ENCODE data around the gene LARGE1. TPM values are rescaled to one million over a fixed set of nuclear protein-coding genes. Genes with fewer than 3 reads are reported as not detected.

Gene LARGE1
- total RNA-seq, 1 donor from 2014 or later, result 81.2 TPM

- no peak for DNase-seq
- Mint-ChIP-seq H3K27ac (ENCODE audit: unreplicated experiment) (no peak overlapping the region), H3K27me3 (ENCODE audit: unreplicated experiment) (peaks cover 1% of the 10 kb centered on the region), H3K4me1 (ENCODE audit: low read depth, unreplicated experiment) (peaks cover 8% of the 10 kb centered on the region), H3K36me3 (ENCODE audit: unreplicated experiment) (no peaks in the 10 kb centered on the region), H3K4me3 (ENCODE audit: unreplicated experiment) (no peak overlapping the region), H3K9me3 (ENCODE audit: unreplicated experiment) (peaks cover 3% of the 10 kb centered on the region)
- TF ChIP-seq, protein P1, sequence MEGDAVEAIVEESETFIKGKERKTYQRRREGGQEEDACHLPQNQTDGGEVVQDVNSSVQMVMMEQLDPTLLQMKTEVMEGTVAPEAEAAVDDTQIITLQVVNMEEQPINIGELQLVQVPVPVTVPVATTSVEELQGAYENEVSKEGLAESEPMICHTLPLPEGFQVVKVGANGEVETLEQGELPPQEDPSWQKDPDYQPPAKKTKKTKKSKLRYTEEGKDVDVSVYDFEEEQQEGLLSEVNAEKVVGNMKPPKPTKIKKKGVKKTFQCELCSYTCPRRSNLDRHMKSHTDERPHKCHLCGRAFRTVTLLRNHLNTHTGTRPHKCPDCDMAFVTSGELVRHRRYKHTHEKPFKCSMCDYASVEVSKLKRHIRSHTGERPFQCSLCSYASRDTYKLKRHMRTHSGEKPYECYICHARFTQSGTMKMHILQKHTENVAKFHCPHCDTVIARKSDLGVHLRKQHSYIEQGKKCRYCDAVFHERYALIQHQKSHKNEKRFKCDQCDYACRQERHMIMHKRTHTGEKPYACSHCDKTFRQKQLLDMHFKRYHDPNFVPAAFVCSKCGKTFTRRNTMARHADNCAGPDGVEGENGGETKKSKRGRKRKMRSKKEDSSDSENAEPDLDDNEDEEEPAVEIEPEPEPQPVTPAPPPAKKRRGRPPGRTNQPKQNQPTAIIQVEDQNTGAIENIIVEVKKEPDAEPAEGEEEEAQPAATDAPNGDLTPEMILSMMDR (IDR thresholded peaks at IDR 0.05; ENCODE audit: partially characterized antibody, unreplicated experiment), result no peak
Observed at GRCh38 chr22:33909075-33909458, 11.2 kb downstream of the LARGE1 start.

DNA sequence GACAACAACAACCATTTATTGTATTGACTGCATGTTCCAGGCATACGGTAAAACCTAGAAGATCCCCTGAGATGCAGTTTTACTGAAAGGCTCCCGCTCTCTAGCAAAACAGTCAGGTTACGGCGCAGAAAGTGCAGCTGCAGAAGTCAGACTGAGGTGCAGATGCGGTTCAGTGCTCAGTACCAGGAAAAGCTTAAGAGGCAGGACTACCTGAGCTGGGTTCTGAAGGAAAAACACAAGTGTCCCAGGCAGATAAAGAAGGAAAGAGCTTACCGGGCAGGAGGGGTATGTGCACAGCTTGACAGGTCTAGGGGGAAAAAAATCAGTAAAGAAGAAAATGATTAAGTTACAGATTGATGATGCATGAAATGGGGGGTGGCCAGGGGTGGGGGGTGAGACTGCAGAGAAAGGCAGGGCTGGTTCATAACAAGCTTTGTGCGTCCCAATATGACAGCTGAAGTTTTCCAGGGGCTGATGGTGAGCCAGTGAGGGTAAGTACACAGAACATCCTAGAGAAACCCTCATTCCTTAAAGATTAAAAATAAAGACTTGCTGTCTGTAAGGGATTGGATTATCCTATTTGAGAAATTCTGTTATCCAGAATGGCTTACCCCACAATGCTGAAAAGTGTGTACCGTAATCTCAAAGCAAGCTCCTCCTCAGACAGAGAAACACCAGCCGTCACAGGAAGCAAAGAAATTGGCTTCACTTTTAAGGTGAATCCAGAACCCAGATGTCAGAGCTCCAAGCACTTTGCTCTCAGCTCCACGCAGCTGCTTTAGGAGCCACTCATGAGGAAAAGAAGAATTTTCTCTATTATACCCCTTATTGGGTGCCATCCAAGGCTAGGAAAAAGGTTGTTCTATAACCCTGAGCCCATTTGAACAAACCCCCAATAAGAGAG, 11.9 kb downstream of the LARGE1 start:
- Mint-ChIP-seq H3K27me3 (ENCODE audit: unreplicated experiment) (peaks cover 1% of the 10 kb centered on the region), H3K9me3 (ENCODE audit: unreplicated experiment) (peaks cover 3% of the 10 kb centered on the region), H3K4me3 (ENCODE audit: unreplicated experiment) (no peak overlapping the region), H3K27ac (ENCODE audit: unreplicated experiment) (no peak overlapping the region), H3K36me3 (ENCODE audit: unreplicated experiment) (no peaks in the 10 kb centered on the region), H3K4me1 (ENCODE audit: low read depth, unreplicated experiment) (peaks cover 6% of the 10 kb centered on the region)
- DNase-seq, result no peak
- TF ChIP-seq, protein P1 (IDR thresholded peaks at IDR 0.05; ENCODE audit: partially characterized antibody, unreplicated experiment), result no peak

GRCh38 chr22:33906954-33907353, 13.3 kb downstream of the LARGE1 start:
- TF ChIP-seq, protein P1 (IDR thresholded peaks at IDR 0.05; ENCODE audit: partially characterized antibody, unreplicated experiment), result no peak
- H3K27me3 Mint-ChIP-seq (ENCODE audit: unreplicated experiment), result peaks cover 1% of the 10 kb centered on the region
- no peak overlapping the region for H3K27ac Mint-ChIP-seq (ENCODE audit: unreplicated experiment)
- no peaks in the 10 kb centered on the region for H3K36me3 Mint-ChIP-seq (ENCODE audit: unreplicated experiment)
- no peak for DNase-seq
- peaks cover 9% of the 10 kb centered on the region for H3K4me1 Mint-ChIP-seq (ENCODE audit: low read depth, unreplicated experiment)
- H3K4me3 Mint-ChIP-seq (ENCODE audit: unreplicated experiment), result no peak overlapping the region
- H3K9me3 Mint-ChIP-seq (ENCODE audit: unreplicated experiment), result peaks cover 2% of the 10 kb centered on the region

GRCh38 chr22:33906475-33906874, 13.8 kb downstream of the LARGE1 start:
- Mint-ChIP-seq H3K27ac (ENCODE audit: unreplicated experiment) (no peak overlapping the region), H3K27me3 (ENCODE audit: unreplicated experiment) (peaks cover 1% of the 10 kb centered on the region), H3K9me3 (ENCODE audit: unreplicated experiment) (peaks cover 2% of the 10 kb centered on the region), H3K4me1 (ENCODE audit: low read depth, unreplicated experiment) (peaks cover 9% of the 10 kb centered on the region), H3K36me3 (ENCODE audit: unreplicated experiment) (no peaks in the 10 kb centered on the region), H3K4me3 (ENCODE audit: unreplicated experiment) (no peak overlapping the region)
- no peak for DNase-seq
- TF ChIP-seq, protein P1 (IDR thresholded peaks at IDR 0.05; ENCODE audit: partially characterized antibody, unreplicated experiment), result no peak

DNA sequence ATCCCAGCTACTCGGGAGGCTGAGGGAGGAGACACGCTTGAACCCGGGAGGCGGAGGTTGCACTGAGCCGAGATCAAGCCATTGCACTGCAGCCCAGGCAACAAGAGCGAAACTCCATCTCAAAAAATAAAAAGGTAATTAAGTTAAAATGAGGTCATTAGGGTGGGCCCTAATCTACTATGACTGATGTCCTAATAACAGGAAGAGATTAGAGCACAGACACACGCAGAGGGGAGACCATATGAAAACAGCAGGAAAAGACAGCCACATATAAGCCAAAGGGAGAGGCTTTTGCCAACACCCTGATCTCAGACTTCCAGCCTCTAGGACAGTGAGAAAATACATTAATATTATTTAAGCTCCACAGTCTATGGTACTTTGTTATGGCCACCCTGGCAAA, 17.3 kb downstream of the LARGE1 start:
- Mint-ChIP-seq H3K9me3 (ENCODE audit: unreplicated experiment) (peaks cover 4% of the 10 kb centered on the region), H3K27me3 (ENCODE audit: unreplicated experiment) (no peaks in the 10 kb centered on the region), H3K4me1 (ENCODE audit: low read depth, unreplicated experiment) (peaks cover 12% of the 10 kb centered on the region), H3K27ac (ENCODE audit: unreplicated experiment) (no peak overlapping the region), H3K36me3 (ENCODE audit: unreplicated experiment) (no peaks in the 10 kb centered on the region), H3K4me3 (ENCODE audit: unreplicated experiment) (no peak overlapping the region)
- no peak for DNase-seq
- TF ChIP-seq, protein P1 (IDR thresholded peaks at IDR 0.05; ENCODE audit: partially characterized antibody, unreplicated experiment), result no peak

Data from glutamatergic neuron (in vitro differentiated cells).